A673 (cell line): ENCODE measurements around the gene PHACTR3.

ENCODE experiments used
- EZH2 ChIP-seq: fragments of 200-600 bp; sonication (generic); IDR thresholded peaks from 2 replicates; pipeline ENCODE4 v1.6.1; 2017; ENCODE audit warnings: borderline replicate concordance, low read depth, mild to moderate bottlenecking, mixed read lengths, antibody characterized with exemption, low read length; ENCODE audit not compliant: poor library complexity, severe bottlenecking
- TF ChIP-seq, protein P1 (sequence below): fragments of 300-800, 200-600 bp; sonication (generic); conservative IDR thresholded peaks from 2 replicates; pipeline ENCODE4 v1.5.1; 2017; ENCODE audit warnings: low read depth, mild to moderate bottlenecking, antibody characterized with exemption, low read length, moderate library complexity, mixed read lengths

DNA sequence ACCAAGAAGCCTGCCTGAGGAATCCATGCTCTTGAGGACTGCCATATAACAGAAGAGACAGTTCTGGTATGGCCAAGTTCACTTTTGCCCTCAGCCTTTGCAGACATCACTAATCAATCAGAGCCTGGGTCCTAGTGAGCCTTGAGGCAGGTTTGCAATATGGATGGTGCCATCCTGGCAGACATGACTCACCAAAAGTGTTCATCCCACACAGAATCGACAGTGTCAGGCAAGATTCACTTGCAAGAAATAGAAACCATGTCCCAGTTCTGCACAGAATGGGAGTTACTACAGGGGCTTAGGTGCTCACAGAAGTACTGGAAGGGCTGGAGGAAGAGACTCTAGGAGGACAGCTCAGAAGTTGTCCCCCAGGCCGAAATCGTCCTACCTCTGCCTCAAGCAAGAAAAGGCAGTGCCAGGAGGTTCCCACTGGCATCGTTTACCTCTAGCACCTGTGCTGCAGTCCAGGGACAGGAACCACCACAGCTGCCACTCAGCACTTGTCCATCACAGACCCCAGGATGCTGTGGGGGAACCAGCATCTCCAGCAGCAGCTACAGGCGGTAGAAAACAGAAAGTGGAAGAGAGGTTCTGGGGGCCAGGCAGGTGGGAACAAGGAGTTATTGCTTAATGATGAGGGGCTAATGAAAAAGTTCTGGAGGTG lies 42.6 kb upstream of the PHACTR3 start:
- TF ChIP-seq, protein P1, sequence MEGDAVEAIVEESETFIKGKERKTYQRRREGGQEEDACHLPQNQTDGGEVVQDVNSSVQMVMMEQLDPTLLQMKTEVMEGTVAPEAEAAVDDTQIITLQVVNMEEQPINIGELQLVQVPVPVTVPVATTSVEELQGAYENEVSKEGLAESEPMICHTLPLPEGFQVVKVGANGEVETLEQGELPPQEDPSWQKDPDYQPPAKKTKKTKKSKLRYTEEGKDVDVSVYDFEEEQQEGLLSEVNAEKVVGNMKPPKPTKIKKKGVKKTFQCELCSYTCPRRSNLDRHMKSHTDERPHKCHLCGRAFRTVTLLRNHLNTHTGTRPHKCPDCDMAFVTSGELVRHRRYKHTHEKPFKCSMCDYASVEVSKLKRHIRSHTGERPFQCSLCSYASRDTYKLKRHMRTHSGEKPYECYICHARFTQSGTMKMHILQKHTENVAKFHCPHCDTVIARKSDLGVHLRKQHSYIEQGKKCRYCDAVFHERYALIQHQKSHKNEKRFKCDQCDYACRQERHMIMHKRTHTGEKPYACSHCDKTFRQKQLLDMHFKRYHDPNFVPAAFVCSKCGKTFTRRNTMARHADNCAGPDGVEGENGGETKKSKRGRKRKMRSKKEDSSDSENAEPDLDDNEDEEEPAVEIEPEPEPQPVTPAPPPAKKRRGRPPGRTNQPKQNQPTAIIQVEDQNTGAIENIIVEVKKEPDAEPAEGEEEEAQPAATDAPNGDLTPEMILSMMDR, result no peak
- no peak for TF ChIP-seq EZH2
